NCI-H1694 (cell line): ENCODE data around the gene CCSAP.
"Not testable (repeated sequence)": the region's sequence is repeated elsewhere in the genome, so short reads cannot be mapped to it uniquely, and the experiment has no call there.

ENCODE experiments used
- DNase-seq: peaks from one replicate; lab custom pipeline; 2025; lab: John Stamatoyannopoulos, UW

CCSAP gene

DNA sequence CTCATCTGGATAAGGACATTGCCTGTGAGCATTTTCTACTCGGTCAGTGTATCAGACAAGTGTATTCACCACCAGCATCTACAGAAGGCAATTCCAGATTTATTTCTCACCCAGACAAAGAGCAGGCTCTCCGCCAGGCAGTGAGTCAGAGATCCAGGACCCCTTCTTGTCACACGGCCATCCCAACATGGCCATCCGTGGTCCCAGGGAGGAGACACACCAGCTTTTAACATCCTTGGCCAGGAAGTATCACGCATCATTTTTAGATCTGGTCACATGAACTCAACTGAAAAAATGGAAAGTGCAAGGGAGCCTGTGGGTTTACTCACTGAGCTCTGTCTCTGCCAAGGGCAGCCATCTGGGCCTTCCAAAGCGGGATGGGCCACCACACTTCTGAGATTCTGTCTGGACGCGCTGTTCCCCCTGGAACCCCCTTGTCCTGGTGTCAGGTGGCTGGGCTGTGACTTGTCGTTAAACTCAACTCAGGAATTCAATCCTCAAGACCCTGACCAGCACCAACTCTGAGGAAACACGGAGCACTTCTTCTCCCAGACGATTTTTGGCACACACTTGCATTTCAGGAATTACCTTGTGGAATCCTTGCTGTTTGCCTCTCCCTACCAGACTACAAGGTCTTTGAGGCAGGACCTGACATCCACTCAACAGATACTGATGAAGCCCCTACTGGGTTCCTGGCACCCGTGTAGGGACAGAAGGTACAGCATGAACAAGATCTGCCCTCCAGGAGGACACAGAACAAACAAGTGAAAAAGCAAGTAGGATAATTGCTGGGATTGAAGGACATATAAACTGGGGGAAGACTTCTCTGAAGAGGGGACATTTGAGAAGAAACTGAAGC, 21.6 kb upstream of the CCSAP start:
- DNase-seq: peak; percentile 54

DNA sequence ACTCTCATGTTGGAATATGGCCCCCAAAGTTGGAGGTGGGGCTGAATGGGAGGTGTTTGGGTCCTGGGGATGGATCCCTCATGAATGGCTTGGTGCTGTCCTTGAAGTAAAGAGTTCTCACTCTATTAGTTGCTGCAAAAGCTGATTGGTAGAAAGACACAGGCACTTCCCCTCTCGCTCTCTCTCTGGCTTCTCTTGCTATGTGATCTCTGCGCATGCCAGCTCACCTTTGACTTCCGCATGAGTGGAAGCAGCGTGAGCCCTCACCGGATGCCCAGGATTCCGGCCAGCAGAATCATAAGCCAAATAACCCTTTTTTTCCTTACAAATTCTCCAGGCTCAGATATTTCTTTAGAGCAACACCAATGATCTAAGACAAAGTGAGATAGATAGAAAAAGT, 20.9 kb upstream of the CCSAP start:
- no peak for DNase-seq

DNA sequence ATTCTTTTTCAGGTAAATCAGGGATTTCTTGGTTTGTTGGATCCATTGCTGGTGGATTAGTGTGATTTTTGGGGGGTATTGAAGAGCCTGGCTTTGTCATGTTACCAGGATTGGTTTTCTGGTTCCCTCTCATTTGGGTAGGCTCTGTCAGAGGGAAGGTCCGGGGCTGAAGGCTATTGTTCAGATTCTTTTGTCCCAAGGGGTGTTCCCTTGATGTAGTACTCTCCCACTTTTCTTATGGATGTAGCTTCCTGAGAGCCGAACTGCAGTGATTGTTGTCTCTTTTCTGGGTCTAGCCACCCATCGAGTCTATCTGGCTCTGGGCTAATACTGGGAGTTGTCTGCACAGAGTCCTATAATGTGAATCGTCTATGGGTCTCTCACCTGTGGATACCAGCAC, 17.6 kb upstream of the CCSAP start:
- DNase-seq: no peak

DNA sequence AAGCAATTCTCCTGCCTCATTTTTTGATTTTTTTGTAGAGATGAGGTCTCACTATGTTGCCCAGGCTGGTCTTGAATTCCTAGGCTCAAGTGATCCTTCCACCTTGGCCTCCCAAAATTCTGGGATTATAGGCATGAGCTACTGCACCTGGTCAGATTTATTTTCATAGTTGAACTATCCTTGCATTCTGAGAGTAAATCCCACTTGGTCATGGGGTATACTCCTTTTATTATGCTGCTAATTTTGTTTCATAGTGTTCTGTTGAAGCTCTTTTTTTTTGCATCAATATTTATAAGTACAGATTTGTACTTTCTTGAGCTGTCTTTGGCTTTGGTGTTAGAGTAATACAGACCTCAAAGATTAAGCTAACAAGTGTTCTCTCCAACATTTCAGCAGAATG, 12.8 kb upstream of the CCSAP start:
- no peak for DNase-seq

DNA sequence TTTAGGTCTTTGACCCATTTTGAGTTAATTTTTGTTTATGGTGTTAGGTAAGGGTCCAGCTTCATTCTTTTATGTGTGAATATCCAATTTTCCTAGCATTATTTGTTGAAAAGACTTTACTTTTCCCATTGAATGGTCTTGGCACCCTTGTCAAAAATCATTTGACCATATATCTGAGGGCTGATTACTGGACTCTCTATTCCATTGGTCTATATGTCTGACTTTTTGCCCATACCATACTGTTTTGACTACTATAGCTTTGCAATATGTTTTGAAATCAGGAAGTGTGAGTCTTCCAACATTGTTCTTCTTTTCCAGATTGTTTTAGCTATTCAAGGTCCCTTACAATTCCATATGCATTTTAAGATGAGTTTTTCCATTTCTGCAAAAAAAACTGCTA, 11.4 kb upstream of the CCSAP start:
- DNase-seq: no peak

DNA sequence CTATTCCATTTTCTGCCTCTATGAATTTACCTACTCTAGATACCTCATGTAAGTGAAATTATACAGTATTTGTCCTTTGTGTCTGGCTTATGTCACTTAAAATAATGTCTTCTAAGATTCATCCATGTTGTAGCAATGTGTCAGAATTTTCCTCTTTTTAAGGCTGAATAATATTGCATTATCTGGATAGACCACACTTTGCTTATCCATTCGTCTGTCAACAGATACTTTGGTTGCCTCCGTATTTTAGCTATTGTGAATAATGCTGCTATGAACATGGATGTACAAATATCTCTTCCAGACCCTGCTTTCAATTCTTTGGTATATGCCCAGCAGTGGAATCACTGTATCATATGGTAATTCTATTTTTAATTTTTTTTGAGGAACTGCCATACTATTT, 10.1 kb upstream of the CCSAP start:
- no peak for DNase-seq

DNA sequence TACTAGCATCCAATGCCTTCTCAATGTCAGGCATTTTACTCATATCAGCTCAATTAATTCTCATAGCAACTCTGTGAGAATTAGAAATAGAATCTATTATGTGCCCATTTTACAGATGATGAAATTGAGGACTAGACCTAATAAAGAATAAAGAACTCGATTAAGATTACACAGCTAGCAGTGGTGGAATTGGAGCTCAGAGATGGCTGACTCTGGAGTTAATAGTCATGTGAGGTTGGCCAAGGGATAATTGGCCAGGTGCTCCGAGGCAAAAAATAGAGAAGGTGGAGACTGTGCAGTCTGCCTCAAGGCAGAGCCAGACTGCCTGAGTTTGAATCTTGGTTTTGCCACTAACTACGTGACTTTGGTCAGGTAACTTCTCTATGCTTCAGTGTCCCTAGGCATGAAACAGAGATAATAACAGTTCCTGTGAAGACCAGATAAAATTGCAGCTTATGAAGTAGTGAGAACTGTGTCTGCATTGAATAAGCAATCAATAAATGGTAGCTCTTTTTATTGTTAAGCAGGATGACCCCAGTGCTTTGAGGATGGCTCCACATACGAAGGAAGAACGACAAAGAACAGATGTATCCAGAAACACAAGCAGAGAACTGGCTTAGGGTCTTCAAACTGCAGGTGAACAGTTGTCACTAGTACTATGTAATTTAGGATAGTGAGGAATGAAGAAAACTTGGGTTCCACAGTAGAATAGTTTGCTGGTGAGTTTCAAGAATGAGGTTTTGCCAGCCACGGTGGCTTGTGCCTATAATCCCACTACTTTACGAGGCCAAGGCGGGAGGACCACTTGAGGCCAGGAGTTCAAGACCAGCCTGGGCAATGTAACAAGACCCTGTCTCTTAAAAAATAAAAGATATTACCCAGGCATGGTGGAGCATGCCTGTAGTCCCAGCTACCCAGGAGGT, 6.9 kb upstream of the CCSAP start:
- DNase-seq: no peak

DNA sequence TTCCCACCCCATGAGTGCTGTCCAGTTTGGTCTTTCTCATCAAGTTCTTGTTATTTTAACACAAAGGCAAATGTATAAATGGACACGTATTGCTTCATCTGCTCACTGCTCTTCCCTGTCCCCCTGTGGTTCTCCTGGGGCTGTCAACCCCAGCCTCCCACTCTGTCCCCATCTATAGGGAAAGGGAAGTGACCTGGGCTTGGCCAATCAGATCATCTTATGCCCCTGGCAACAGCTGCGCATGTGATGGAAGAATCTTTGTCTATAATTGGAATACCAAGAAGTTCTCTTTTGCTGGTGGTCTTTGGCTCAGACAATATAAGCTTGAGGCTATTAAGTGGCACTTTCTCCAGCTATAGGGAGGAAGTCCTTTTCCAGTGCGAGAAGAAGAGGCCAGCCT, 4.7 kb upstream of the CCSAP start:
- no peak for DNase-seq

DNA sequence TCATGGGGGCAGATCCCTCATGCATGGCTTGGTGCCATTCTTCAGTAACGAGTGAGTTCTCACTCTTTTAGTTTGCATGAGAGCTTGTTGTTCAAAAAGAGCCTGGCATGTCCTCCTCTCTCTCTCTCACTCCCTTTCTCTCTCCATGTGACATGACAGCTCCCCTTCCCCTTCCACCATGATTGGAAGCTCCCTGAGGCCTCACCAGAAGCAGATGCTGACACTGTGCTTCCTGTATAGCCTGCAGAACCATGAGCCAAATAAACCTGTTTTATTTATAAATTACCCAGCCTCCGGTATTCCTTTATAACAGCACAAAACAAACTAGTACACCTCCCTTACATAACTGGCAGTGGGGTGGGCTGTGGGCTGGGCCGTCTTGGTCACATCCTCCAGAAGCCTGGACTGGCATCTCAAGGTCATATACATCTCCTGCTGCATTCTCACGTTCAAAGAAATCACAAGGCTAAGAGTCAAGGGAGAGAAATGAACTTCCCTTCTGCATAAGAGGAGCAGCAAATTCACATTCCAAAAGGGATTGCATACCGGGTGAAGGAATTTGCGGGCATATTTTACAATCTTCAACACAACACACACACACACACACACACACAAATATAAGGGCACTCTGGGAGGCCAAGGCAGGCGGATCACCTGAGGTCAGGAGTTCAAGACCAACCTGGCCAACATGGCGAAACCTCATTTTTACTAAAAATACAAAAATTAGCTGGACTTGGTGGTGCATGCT, 2.3 kb upstream of the CCSAP start:
- DNase-seq: no peak

DNA sequence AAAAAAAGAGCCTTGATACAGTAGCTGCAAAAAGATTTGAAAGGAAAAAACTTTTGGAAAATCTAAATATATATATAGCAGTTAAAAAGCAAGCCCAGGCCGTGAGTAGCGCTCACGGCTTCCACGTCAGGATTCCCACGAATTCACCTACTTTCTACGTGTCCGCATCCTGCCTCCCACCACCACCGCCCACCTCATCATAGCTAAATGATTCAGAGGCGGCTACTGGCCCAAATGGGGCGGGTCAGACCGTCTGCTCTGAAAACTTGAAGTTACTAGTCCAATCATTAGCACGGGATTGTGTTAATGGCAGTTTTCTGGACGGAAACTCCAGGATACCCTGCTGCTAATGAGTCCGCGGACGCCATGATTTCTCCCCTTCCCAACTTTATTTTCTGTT, 1.3 kb upstream of the CCSAP start:
- no peak for DNase-seq

DNA sequence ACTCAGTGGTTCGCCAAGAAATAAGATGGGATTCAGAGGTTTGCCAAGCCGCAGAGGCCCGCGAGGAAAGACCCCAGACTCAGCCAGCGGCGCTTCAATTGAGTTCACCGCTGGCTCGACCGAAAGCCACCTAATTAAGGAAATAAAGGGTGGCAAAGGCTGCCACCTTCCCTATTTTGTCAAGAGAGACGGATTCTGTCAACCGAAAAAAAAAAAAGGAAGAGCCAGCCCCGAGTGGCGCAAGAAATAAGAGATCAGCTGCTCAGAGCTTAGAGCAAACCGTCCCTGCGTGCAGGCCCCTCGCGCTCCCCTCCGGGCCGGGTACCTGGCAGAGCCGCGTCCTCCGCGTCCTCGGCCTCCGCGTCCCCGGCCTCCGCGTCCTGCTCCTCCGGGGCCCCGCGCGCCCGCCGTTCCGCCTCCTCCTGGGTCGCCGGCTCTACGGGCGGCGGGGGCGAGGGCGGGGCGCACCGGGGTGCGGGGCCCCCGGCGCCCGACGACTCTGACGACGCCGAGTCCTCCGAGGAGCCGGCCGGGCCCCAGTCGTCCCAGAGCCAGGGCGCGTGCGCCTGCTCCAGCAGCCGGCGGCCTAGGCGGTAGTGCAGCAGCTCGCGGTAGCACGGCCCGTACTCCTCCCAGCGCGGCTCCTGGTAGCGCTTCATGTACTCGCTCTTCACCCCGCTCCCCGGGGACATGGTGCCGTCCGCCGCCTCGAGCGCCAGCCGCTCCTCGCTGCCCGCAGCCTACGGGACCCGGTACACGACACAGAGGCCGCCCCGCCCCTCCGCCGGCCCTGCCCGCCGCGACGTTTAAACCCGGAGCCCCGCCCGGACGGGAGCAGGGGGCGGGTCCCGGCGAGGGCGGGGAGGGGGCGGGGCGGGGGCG, 832 bp downstream of the CCSAP start:
- DNase-seq: peak; percentile 45

DNA sequence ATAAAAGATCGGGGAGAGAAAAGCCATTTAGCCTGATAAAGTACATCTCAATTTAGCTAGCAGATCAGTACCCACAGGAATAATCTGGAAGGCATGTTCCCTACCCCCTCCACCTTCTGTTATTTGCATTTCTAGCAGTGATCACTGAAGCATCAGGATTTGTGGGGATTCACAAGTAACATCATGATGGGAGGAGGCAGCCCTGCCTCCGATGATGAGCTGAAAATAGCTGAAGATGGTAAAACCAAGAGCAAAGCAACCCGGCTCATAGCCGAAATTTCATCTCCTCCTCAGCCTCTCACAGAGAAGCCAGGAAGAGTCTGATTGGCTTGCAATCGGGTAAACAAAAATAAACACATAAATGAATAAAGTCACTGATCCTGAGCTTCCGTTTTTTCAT, 2.4 kb downstream of the CCSAP start:
- DNase-seq: peak; percentile 72

DNA sequence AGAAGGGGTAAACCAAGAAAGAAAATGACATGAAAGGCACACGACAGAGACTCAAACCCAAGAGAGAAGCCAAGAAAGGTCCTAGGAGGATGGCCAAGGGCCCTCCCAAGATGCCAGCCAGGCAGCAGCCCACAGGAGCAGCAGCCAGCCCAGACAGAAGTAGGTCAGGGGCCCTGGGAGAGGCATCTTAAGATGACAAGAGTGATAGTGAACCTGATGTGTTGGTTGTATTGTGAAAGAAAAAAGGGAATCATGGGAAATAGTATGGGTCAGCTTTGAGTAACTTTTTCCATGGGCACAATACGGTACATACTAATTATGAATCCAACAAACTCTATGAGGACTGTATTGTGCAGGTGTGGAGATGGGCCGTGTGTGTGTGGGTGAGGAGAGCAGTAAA, 3.3 kb downstream of the CCSAP start:
- no peak for DNase-seq

DNA sequence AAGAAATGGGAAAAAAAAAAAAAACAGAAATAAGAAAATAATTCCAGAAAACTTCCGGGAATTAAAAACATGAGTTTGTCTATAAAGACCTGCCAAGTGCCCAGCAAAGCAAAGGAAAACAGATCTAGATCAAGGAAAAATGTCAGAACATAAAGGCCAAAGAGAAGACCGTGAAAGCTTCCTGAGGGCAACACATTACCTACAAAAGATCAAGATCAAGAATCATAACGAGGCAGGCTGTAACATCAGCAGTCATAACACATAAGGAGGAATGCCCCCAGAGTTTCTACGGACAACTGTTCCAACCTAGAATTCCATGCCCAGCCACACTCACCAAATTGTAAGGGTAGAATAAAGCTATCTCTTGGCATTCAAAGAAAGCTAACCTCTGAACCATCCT, 3.8 kb downstream of the CCSAP start:
- DNase-seq: no peak

DNA sequence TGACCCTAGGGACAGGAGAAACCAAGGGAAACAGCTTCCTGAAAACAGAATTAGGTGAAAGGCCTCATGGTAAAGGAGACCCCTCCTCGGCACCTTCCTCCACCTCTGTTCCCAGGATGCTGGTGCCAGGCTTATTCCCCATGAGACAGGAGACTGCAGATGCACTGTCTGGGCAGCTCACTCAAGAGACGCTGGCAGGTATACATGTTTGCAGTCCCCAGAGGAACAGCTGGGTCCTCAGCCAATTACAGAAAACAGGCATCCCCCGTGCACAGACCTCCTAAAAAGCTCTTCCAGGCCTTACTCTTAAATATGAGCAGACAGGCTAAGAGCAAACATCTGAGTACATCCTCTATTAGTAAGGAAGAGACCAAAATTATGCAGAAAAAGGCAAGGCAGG, 6.5 kb downstream of the CCSAP start:
- peak; percentile 63 for DNase-seq

DNA sequence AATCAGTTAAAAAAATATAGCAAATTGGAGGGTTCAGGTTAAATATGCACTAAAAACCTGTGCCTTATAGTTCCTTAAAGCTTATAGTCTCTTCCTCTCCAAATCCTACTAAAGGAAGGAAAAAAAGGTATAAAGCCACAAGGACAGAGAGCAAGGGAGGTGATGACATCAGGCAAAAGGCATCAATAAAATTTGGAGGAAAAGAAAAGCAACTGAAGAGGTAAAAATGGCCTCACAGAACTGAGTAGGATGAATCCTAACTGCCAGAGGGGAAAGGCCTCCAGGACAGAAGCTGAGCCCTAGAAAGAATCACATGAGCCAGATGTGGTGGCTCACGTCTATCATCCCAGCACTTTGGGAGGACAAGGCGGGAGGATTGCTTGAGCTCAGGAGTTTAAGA, 8.1 kb downstream of the CCSAP start:
- DNase-seq: no peak

DNA sequence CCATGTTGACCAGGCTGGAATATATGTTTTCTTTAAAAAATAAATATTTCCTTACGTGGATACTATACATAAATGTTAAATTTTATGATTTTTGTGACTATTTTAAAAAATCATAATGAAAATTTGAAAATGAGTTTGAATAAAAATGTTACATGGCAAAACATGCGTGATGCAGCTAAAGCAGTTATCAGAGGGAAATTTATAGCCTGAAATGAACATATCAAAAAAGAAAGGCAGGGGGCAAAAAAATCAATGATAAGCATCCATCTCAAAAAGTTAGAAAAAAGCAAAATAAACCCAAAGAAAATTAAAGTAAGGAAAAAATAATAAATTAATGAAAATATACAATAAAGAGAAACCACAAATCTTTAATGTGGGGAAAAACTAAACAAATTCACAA, 8.6 kb downstream of the CCSAP start:
- no peak for DNase-seq

DNA sequence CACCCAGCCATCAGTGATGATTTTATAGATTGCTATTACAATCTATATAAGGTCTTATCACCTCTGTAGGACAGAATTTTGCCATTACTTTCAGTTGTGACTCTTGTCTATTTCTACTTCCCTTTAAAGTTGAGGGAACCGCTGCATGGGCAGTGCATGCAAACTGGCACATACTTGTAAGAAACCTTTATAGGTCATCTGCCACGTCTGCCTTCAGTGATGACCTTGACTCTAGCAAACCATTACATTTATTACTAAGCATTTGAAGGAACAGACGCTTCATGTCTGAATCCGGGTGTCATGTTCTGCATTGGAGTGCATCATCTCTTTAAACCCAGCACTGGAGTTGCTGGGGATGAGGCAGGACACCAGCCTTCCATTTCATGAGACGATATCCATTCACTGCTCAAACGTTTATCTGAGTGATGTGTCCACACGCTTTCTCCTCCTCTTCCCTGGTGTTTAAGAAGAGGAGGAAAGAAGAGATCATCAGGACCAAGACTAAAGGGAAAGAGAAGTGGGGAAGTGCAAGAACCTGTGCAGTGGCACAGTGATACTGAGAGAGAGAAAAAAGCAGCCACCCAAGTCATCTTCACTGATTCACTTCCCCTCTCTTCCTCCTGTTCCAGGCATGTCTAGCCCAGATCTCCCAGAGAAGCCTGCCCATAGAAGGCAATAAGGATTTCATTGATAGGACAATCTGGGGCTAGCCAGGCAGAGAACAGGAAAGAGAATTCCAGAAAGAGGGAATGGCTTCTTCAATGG, 14.1 kb downstream of the CCSAP start:
- no peak for DNase-seq

DNA sequence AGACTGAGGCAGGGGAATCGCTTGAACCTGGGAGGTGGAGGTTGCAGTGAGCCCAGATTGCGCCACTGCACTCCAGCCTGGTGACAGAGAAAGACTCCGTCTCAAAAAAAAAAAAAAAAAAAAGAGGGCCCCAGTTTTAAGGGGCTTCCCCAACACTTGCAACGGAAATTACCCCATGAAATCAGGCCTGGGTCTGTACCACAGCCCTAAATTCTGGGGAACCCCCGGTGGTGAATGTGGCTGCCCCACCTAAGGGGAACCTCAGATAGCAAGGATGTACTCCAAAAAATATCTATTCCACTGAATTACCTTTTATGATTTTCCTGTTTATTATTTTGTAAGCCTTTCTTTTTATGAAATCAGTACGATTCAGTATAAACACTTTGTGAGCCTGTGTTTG, 15.1 kb downstream of the CCSAP start:
- not testable (repeated sequence) for DNase-seq

DNA sequence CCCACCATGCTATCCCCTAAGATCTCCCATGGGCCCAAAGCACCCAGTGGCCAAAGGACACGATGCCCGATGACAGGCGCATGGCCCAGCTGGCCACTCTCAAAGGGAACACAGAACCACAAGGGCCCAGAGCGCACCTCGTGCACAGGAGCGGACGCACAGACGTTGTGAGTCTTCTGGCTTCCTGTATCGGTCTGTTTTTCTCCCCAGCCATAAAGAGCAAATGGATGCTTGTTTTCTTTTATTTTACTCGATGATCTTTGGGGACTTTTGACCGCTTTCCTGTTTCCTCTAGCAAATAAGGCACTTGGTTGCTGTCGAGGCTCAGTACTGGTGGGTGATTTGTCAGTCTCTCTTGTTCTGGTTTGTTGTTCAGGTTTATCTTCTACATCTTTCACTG, 16.2 kb downstream of the CCSAP start:
- no peak for DNase-seq
